Right atrium auricular region (tissue), 2 donors: ENCODE results near the gene WDPCP. TPM values are rescaled to one million over a fixed set of nuclear protein-coding genes. Genes with fewer than 3 reads are reported as not detected.

Experiments used
- DNase-seq: peaks from one replicate; pipeline ENCODE4 v3.0.0-alpha.2; 2019; ENCODE audit warnings: low spot score
- H3K27ac ChIP-seq, 2 donors: fragments of 200-600 bp; sonication (generic); 1 replicate in 1 of 2; 2 replicates in 1 of 2; pipeline ENCODE4 v1.5.1; 2016 to 2019
- H3K27me3 ChIP-seq, 2 donors: fragments of 200-600 bp; sonication (generic); one replicate each; pipeline versions ENCODE4 v1.5.1 to v1.6.0; 2017 to 2019
- H3K36me3 ChIP-seq: fragments of 200-600 bp; sonication (generic); one replicate; pipeline ENCODE4 v1.5.1; 2016
- H3K4me1 ChIP-seq, 2 donors: fragments of 200-600 bp; sonication (generic); one replicate each; pipeline versions ENCODE4 v1.5.1 to v1.6.0; 2017 to 2019
- H3K4me3 ChIP-seq, 2 donors: fragments of 200-600 bp; sonication (generic); 1 replicate in 1 of 2; 2 replicates in 1 of 2; pipeline ENCODE4 v1.5.1; 2017 to 2019; ENCODE audit warnings: mild to moderate bottlenecking in 1 of 2, moderate library complexity in 1 of 2
- H3K9me3 ChIP-seq, 2 donors: fragments of 200-600 bp; sonication (generic); one replicate each; pipeline ENCODE4 v1.5.1; 2019
- total RNA-seq, 2 donors: library from RNA; depleted of rRNA; stranded (reverse); fragments of >200 nt; gene quantifications; one replicate each; pipeline ENCODE4 v1.1.0, GENCODE V29; 2016
- TF ChIP-seq, protein P1 (sequence below), 2 donors: fragments of 200-600 bp; sonication (generic); IDR thresholded peaks; one replicate each; pipeline ENCODE4 v1.5.1; 2019; ENCODE audit warnings: antibody characterized with exemption in 2 of 2

Gene WDPCP
- total RNA-seq, 2 donors from 2014 or later: 8.7 to 12.6 TPM

DNA sequence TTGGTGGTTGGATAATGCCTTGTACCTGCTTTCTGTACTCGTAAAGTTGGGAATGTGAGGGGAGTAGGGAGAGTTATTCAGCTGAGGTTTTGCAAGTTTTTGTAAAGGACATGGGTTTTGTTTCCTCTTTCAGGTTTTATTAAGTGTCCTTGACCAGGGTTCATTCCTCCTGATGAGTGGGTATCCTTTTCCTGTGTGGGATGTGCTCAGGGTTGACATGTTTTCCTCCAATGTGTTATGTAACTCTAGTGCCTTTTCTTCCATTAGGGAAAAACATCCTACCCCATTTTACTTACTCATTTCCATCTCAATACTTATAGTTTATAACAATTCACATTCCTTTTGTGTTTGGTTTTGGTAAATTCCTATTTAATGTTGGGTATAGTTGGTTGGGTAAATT, 489.2 kb downstream of the WDPCP start:
- no peak for DNase-seq
- TF ChIP-seq, protein P1, sequence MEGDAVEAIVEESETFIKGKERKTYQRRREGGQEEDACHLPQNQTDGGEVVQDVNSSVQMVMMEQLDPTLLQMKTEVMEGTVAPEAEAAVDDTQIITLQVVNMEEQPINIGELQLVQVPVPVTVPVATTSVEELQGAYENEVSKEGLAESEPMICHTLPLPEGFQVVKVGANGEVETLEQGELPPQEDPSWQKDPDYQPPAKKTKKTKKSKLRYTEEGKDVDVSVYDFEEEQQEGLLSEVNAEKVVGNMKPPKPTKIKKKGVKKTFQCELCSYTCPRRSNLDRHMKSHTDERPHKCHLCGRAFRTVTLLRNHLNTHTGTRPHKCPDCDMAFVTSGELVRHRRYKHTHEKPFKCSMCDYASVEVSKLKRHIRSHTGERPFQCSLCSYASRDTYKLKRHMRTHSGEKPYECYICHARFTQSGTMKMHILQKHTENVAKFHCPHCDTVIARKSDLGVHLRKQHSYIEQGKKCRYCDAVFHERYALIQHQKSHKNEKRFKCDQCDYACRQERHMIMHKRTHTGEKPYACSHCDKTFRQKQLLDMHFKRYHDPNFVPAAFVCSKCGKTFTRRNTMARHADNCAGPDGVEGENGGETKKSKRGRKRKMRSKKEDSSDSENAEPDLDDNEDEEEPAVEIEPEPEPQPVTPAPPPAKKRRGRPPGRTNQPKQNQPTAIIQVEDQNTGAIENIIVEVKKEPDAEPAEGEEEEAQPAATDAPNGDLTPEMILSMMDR (IDR thresholded peaks at IDR 0.05): no peak
- Histone ChIP-seq H3K27ac (no peak overlapping the region), H3K4me3 (no peak overlapping the region), H3K27me3 (no peaks in the 10 kb centered on the region), H3K36me3 (no peaks in the 10 kb centered on the region), H3K4me1 (no peaks in the 10 kb centered on the region), H3K9me3 (peaks cover 0 to 25% of the 10 kb centered on the region in 2 donors)

DNA sequence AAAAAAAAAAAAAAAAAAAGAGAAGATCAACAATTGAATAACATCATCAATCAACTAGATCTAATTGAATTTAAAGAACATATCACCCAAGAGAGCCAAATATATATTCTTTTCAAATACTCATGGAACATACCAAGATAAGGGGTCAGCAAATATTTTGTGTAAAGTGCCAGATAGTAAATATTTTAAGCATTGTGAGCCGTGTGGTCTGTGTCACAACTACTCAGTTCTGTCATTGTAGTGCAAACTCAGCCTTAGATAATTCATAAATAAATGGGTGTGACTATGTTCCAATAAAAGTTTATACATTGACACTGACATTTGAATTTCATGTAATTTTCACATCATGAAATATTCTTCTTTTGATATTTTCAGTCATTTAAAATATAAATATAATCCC, 491.8 kb downstream of the WDPCP start:
- no peak overlapping the region for H3K4me3 ChIP-seq
- H3K27me3 ChIP-seq: no peaks in the 10 kb centered on the region
- H3K9me3 ChIP-seq: peaks cover 0 to 4% of the 10 kb centered on the region in 2 donors
- H3K27ac ChIP-seq: no peak overlapping the region
- H3K4me1 ChIP-seq: no peaks in the 10 kb centered on the region
- H3K36me3 ChIP-seq: no peaks in the 10 kb centered on the region
- DNase-seq: no peak
- TF ChIP-seq, protein P1 (IDR thresholded peaks at IDR 0.05): no peak

DNA sequence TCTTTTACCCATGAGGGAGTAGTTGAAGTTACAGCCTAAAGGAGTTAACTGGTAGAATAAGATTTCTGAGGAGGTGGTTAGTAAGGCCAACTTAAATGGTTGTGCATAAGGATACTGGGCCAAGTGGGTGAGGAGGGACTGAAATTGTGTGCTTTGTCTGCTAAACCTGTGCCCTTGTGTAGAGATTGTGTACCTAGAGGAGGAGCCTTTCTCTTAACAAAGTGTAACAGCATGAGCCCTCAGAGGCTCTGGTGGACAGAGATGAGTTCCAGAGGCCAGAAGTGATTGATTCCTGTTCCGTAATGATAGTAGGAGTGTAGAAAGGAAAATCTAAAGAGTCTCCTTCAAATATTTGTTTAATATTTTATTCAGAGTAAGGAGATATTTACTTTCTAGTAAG, 494.8 kb downstream of the WDPCP start:
- Histone ChIP-seq H3K9me3 (no peaks in the 10 kb centered on the region), H3K4me1 (no peaks in the 10 kb centered on the region), H3K36me3 (no peaks in the 10 kb centered on the region), H3K4me3 (no peak overlapping the region), H3K27ac (no peak overlapping the region), H3K27me3 (no peaks in the 10 kb centered on the region)
- TF ChIP-seq, protein P1 (IDR thresholded peaks at IDR 0.05): no peak
- DNase-seq: no peak

DNA sequence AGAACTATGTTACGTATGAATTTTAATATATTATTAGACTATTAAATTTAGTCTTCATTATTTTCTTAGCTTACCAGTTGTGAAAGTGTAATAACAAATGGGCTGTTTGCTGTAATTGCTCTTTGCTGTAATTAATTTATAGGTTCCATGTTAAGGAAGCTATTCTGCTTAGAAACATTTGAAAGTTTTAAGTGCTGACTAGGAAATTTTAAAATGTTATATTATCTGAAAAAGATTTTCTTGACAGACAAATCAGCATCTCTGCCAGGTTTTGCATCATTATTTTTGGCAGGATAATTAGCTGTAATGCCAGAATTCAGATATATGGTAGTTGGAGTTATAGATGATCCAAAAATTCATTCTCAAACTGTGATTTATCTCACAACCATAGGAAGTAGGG, 495.4 kb downstream of the WDPCP start:
- H3K27me3 ChIP-seq: no peaks in the 10 kb centered on the region
- H3K9me3 ChIP-seq: no peaks in the 10 kb centered on the region
- no peak overlapping the region for H3K4me3 ChIP-seq
- H3K4me1 ChIP-seq: no peaks in the 10 kb centered on the region
- H3K27ac ChIP-seq: no peak overlapping the region
- TF ChIP-seq, protein P1 (IDR thresholded peaks at IDR 0.05): no peak
- H3K36me3 ChIP-seq: no peaks in the 10 kb centered on the region
- DNase-seq: no peak

DNA sequence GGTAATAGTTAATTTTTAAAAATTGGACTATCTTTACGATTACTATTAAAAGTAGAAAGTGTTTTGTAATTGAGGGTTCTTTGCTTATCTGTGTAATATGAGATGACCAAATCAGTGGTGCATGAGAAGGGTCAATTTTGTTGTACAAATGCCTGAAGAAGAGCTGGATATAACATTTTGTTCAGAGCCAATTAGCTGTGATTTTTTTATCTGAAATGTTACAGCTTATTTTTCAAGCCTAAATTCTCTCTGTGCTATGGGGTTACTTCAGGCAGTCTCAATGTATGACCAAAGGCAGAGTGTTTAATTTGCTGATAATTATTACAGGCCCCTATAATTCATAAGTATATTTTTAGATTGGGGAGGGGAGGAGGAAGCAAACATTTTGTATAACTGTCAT, 495.9 kb downstream of the WDPCP start:
- Histone ChIP-seq H3K36me3 (no peaks in the 10 kb centered on the region), H3K4me3 (no peak overlapping the region), H3K27ac (no peak overlapping the region), H3K4me1 (no peaks in the 10 kb centered on the region), H3K9me3 (no peaks in the 10 kb centered on the region), H3K27me3 (no peaks in the 10 kb centered on the region)
- TF ChIP-seq, protein P1 (IDR thresholded peaks at IDR 0.05): no peak
- DNase-seq: no peak

DNA sequence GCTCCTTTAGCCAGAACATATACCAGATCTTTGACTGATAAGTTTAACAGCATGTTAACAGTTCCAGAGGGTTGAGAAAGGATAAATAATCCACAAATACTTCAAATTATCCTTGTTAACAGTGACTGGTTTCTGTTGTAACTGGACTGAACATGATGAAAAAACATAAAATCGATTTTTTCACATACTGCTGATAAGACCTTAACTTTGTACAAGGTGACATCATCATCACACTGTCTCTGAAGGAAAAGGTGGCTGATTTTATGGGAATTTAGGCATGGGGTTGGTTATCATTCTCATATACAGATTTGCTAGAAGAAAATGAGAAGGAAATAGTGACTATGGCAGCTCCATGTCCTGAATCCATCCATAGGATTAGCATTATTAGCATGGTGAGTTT, 501.6 kb downstream of the WDPCP start:
- Histone ChIP-seq H3K27ac (no peak overlapping the region), H3K9me3 (no peaks in the 10 kb centered on the region), H3K36me3 (no peaks in the 10 kb centered on the region), H3K4me1 (no peaks in the 10 kb centered on the region), H3K27me3 (no peaks in the 10 kb centered on the region), H3K4me3 (no peak overlapping the region)
- TF ChIP-seq, protein P1 (IDR thresholded peaks at IDR 0.05): no peak
- no peak for DNase-seq
